H9 (cell line): Measurements from ENCODE around the gene IFI44. TPM values are rescaled to one million over a fixed set of nuclear protein-coding genes. Genes with fewer than 3 reads are reported as not detected.

Experiments used
- DNase-seq: peaks from one replicate; pipeline ENCODE4 v3.0.0-alpha.2; 2017
- H2AFZ ChIP-seq: one replicate; pipeline ENCODE4 v1.6.1; 2013; ENCODE audit warnings: mild to moderate bottlenecking, low read length, control low read depth, moderate library complexity
- H2AK5ac ChIP-seq: 2 replicates; pipeline ENCODE4 v1.6.1; 2013; ENCODE audit warnings: low read length, control low read depth, mixed read lengths; ENCODE audit not compliant: insufficient read length
- H2BK120ac ChIP-seq: one replicate; pipeline ENCODE4 v1.6.1; 2013; ENCODE audit warnings: low read depth, mild to moderate bottlenecking, low read length, control low read depth, inconsistent platforms; ENCODE audit not compliant: poor library complexity, severe bottlenecking
- H2BK12ac ChIP-seq: 2 replicates; pipeline ENCODE4 v1.6.1; 2013; ENCODE audit warnings: low read length, control low read depth, mixed read lengths, low read depth; ENCODE audit not compliant: insufficient read length
- H2BK15ac ChIP-seq: 2 replicates; pipeline ENCODE4 v1.6.1; 2013; ENCODE audit warnings: low read depth, low read length, control low read depth
- H2BK20ac ChIP-seq: one replicate; pipeline ENCODE4 v1.6.1; 2013; ENCODE audit warnings: low read depth, mild to moderate bottlenecking, low read length, control low read depth, inconsistent platforms; ENCODE audit not compliant: poor library complexity, severe bottlenecking
- H2BK5ac ChIP-seq: 2 replicates; pipeline ENCODE4 v1.6.1; 2013; ENCODE audit warnings: low read length, control low read depth, mixed read lengths; ENCODE audit not compliant: insufficient read length
- H3K14ac ChIP-seq: 2 replicates; pipeline ENCODE4 v1.6.1; 2013; ENCODE audit warnings: low read length, control low read depth; ENCODE audit not compliant: insufficient read depth
- H3K18ac ChIP-seq: 2 replicates; pipeline ENCODE4 v1.6.1; 2013; ENCODE audit warnings: low read depth, mild to moderate bottlenecking, mixed read lengths, low read length, control low read depth; ENCODE audit not compliant: insufficient read length
- H3K23ac ChIP-seq: 2 replicates; pipeline ENCODE4 v1.6.1; 2013; ENCODE audit warnings: low read length, control low read depth, mixed read lengths, low read depth; ENCODE audit not compliant: insufficient read length
- H3K23me2 ChIP-seq: 2 replicates; pipeline ENCODE4 v1.6.1; 2013; ENCODE audit warnings: low read depth, mild to moderate bottlenecking, mixed read lengths, low read length, control low read depth; ENCODE audit not compliant: insufficient read length, poor library complexity, severe bottlenecking
- H3K27ac ChIP-seq: 2 replicates; pipeline ENCODE4 v1.5.1; 2013; ENCODE audit warnings: low read length, control low read depth, mixed read lengths, low read depth; ENCODE audit not compliant: insufficient read length
- H3K27me3 ChIP-seq: 2 replicates; pipeline ENCODE4 v1.6.1; 2013; ENCODE audit warnings: low read length, control low read depth, inconsistent platforms; ENCODE audit not compliant: insufficient read depth
- H3K4ac ChIP-seq: 2 replicates; pipeline ENCODE4 v1.6.1; 2013; ENCODE audit warnings: low read depth, mild to moderate bottlenecking, control low read depth, inconsistent platforms, low read length, moderate library complexity
- H3K4me1 ChIP-seq: 2 replicates; pipeline ENCODE4 v1.6.1; 2013; ENCODE audit warnings: low read length, control low read depth, inconsistent platforms; ENCODE audit not compliant: insufficient read depth
- H3K4me2 ChIP-seq: 2 replicates; pipeline ENCODE4 v1.6.1; 2013; ENCODE audit warnings: low read length, control low read depth, mixed read lengths; ENCODE audit not compliant: insufficient read length, insufficient read depth
- H3K56ac ChIP-seq: 2 replicates; pipeline ENCODE4 v1.6.1; 2013; ENCODE audit warnings: low read depth, mild to moderate bottlenecking, mixed read lengths, low read length, control low read depth; ENCODE audit not compliant: insufficient read length
- H3K79me1 ChIP-seq: 2 replicates; pipeline ENCODE4 v1.6.1; 2013; ENCODE audit warnings: low read depth, mild to moderate bottlenecking, moderate library complexity, low read length, control low read depth, inconsistent platforms; ENCODE audit not compliant: insufficient read depth, poor library complexity, severe bottlenecking
- H3K79me2 ChIP-seq: 2 replicates; pipeline ENCODE4 v1.6.1; 2013; ENCODE audit warnings: low read length, control low read depth, inconsistent platforms; ENCODE audit not compliant: insufficient read depth
- H3K9ac ChIP-seq: 2 replicates; pipeline ENCODE4 v1.6.1; 2013; ENCODE audit warnings: low read length, control low read depth, mixed read lengths; ENCODE audit not compliant: insufficient read length; ENCODE audit errors: extremely low read depth
- H3K9me3 ChIP-seq: one replicate; pipeline ENCODE4 v1.6.1; 2013; ENCODE audit warnings: low read depth, low read length, inconsistent platforms; ENCODE audit not compliant: control insufficient read depth
- H3T11ph ChIP-seq: one replicate; pipeline ENCODE4 v1.6.1; 2013; ENCODE audit warnings: mild to moderate bottlenecking, low read length, control low read depth, inconsistent platforms
- H4K20me1 ChIP-seq: one replicate; pipeline ENCODE4 v1.6.1; 2013; ENCODE audit not compliant: control insufficient read depth, insufficient read length, insufficient read depth
- H4K5ac ChIP-seq: 2 replicates; pipeline ENCODE4 v1.6.1; 2013; ENCODE audit warnings: low read depth, mild to moderate bottlenecking, mixed read lengths, low read length, control low read depth; ENCODE audit not compliant: insufficient read length
- H4K8ac ChIP-seq: replicated peaks from 2 replicates; pipeline ENCODE4 v1.6.1; 2013; ENCODE audit warnings: low read length, control low read depth, mixed read lengths, low read depth; ENCODE audit not compliant: insufficient read length
- H4K91ac ChIP-seq: 2 replicates; pipeline ENCODE4 v1.6.1; 2013; ENCODE audit warnings: low read depth, mild to moderate bottlenecking, moderate library complexity, mixed read lengths, low read length, control low read depth; ENCODE audit not compliant: insufficient read length
- H3K27ac Mint-ChIP-seq, 3 experiments: 2 replicates in 2 of 3; 3 replicates in 1 of 3; pipeline ENCODE4 v1.8.0; 2020 to 2021; ENCODE audit warnings: mixed read lengths in 3 of 3, mild to moderate bottlenecking in 1 of 3, moderate library complexity in 1 of 3
- H3K27me3 Mint-ChIP-seq: 2 replicates; pipeline ENCODE4 v1.8.0; 2021; ENCODE audit warnings: low read depth, mild to moderate bottlenecking, moderate library complexity, mixed read lengths
- H3K36me3 Mint-ChIP-seq, 3 experiments: 2 replicates in 2 of 3; 3 replicates in 1 of 3; pipeline ENCODE4 v1.8.0; 2020 to 2021; ENCODE audit warnings: low read depth in 3 of 3, mixed read lengths in 3 of 3; ENCODE audit not compliant: insufficient read depth in 1 of 3
- H3K4me1 Mint-ChIP-seq, 2 experiments: 2 replicates each; pipeline ENCODE4 v1.8.0; 2020; ENCODE audit warnings: mixed read lengths in 2 of 2
- H3K4me3 Mint-ChIP-seq, 2 experiments: 2 replicates in 1 of 2; 3 replicates in 1 of 2; pipeline ENCODE4 v1.8.0; 2020 to 2021; ENCODE audit warnings: mild to moderate bottlenecking in 2 of 2, mixed read lengths in 2 of 2, moderate library complexity in 1 of 2
- H3K9me3 Mint-ChIP-seq, 2 experiments: 2 replicates in 1 of 2; 3 replicates in 1 of 2; pipeline ENCODE4 v1.8.0; 2020; ENCODE audit warnings: mild to moderate bottlenecking in 2 of 2, mixed read lengths in 2 of 2, moderate library complexity in 1 of 2
- CTCF ChIP-seq: fragments of 200-600 bp; sonication (generic); conservative IDR thresholded peaks from 3 replicates; pipeline ENCODE4 v1.8.0; 2021; ENCODE audit warnings: antibody characterized with exemption, mild to moderate bottlenecking
- WGBS: extraction: QIAGEN DNeasy Blood & Tissue Kit; methylation state at CpG from one replicate; pipeline ENCODE4 v1.1.7; 2013; ENCODE audit warnings: missing lambda C conversion rate, low lambda C conversion rate, mixed read lengths; ENCODE audit not compliant: insufficient read length; ENCODE audit errors: extremely low coverage; 5-methylcytosine and 5-hydroxymethylcytosine counted together
- total RNA-seq: library from RNA; stranded (reverse); gene quantifications from 2 replicates; pipeline ENCODE4 v1.2.1, GENCODE V29; 2021

IFI44 gene
- total RNA-seq, 1 experiment from 2014 or later, result not detected

GRCh38 chr1:78667939-78668338 lies 18.3 kb downstream of the IFI44 start:
- H3K4me2 ChIP-seq, result no peak overlapping the region
- H3K9me3 ChIP-seq, result no peaks in the 10 kb centered on the region
- no peaks in the 10 kb centered on the region for H3K4me1 Mint-ChIP-seq
- H3K4me1 ChIP-seq, result no peaks in the 10 kb centered on the region
- H3K23ac ChIP-seq, result no peak overlapping the region
- no peak overlapping the region for H2BK5ac ChIP-seq
- H3K36me3 Mint-ChIP-seq, result no peaks in the 10 kb centered on the region
- no peak overlapping the region for H2AK5ac ChIP-seq
- no peaks in the 10 kb centered on the region for H3K79me2 ChIP-seq
- no peak overlapping the region for H2BK120ac ChIP-seq
- TF ChIP-seq CTCF, result no peak
- WGBS, result no CpG with 5 or more reads among the region's 1 CpG
- no peak overlapping the region for H4K91ac ChIP-seq
- peaks cover 30% of the 10 kb centered on the region for H3K27me3 Mint-ChIP-seq
- H3K18ac ChIP-seq, result no peak overlapping the region
- no peak overlapping the region; a peak in 1 of 7 replicates for H3K27ac Mint-ChIP-seq
- H3K14ac ChIP-seq, result no peak overlapping the region
- no peaks in the 10 kb centered on the region for H4K20me1 ChIP-seq
- no peak overlapping the region for H2AFZ ChIP-seq
- no peaks in the 10 kb centered on the region for H3K23me2 ChIP-seq
- no peak for DNase-seq
- no peak overlapping the region for H3K9ac ChIP-seq
- no peak overlapping the region for H3K4me3 Mint-ChIP-seq
- H3K27me3 ChIP-seq, result no peaks in the 10 kb centered on the region
- H3K56ac ChIP-seq, result no peak overlapping the region
- H2BK15ac ChIP-seq, result no peak overlapping the region
- H3K9me3 Mint-ChIP-seq, result no peaks in the 10 kb centered on the region
- no peak overlapping the region for H2BK12ac ChIP-seq
- no peak overlapping the region for H3K4ac ChIP-seq
- no peak overlapping the region for H3T11ph ChIP-seq
- H2BK20ac ChIP-seq, result no peak overlapping the region
- no peak overlapping the region for H3K27ac ChIP-seq
- no peak overlapping the region for H4K5ac ChIP-seq
- no peak overlapping the region for H4K8ac ChIP-seq
- H3K79me1 ChIP-seq, result no peaks in the 10 kb centered on the region
